T1000 (cell line): ENCODE data around the gene MLH3.

Source experiments
- DNase-seq: peaks from one replicate; lab custom pipeline; 2025; ENCODE audit warnings: mixed read lengths; lab: John Stamatoyannopoulos, UW

MLH3 gene

GRCh38 chr14:74984236-74985027, 66.8 kb downstream of the MLH3 start:
- no peak for DNase-seq

DNA sequence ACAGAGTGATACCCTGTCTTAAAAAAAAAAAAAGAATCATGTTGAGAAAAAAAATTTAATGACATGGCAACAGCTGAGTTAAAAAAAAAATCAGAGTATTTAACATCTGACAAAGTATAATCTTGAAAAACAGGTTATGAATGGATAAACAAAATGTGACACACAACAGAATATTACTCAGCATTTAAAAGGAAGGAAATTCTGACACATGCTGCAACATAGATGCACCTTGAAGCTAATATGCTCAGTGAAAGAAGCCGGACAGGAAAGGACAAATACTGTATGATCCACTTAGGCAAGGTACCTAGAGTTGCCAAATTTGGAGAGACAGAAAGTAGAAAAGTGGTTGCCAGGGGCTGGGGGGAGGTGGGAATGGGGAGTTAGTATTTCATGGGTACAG, 67.9 kb downstream of the MLH3 start:
- DNase-seq: no peak

DNA sequence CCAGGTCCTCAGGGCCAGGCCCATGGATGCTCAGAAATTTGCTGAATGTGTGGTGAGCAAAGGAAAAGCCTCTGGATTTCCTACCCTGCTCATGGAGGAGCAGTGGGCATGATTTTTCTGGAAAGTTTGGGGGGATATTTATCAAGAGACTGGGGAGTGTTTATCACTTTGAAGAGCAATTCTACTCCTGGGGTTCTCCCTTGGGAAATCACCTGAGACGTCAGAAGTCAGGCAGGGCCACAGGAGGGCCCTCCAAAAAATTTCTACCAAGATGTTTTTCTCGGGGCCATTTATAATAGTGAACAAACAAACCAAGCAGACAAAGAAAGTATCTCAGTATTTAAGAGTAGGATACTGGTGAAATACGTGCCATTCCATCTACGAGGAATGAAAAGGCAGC, 68.6 kb downstream of the MLH3 start:
- no peak for DNase-seq

DNA sequence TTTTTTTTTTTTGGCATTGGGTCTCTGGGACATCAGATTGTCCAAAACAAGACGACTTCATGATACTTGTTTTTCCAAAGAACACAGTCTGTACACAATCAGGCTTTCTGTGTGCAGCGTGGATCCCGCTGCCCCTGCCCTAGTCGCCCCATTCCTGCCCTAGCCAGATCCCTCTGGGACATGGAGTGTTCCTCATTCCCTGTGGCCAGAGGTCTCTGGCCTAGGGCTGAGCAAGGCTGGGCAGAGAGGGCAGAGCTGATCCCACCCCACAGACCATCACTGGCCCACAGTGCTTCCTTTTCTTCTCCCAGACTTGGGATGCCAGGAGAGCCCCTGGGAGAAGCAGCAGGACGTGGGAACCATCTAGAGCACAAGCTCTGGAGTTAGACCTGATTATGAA, 69.4 kb downstream of the MLH3 start:
- no peak for DNase-seq

GRCh38 chr14:74981462-74981782, 69.8 kb downstream of the MLH3 start:
- no peak for DNase-seq

DNA sequence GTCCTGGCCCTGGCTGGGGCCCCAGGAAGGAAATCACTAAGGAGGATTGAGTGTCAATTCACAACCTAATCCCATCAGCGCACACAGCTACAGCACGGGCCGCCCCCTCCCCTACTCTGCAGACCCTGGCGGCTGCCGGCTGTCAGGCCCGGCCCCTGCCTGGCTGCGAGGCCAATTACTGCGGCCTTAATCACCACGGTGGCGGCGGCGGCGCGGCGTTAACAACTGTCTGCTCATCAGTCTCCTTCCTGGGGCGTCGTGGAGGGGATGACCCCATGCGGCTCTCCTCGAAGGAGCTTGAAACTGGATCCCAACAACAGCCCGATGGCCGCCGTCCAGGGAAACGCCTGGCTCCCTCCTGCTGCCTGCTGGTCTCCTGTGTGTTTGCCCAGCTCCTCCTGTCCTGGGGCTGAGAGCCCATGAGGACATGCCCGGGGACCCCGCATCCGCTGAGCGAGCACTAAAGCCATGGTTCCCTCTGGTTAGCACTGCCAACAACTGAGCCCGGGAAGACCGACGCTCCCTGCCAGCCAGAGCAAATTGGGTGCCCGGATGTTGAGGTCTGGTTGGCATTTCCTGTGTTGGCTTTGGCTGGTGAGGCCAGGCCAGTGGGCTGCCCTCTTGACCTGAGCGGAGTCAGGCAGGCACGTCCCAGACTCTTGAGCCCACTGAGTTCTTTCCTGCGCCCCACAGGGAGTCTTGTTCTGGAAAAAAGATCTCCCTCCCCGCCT, 70.4 kb downstream of the MLH3 start:
- DNase-seq: no peak

GRCh38 chr14:74980398-74980730, 70.9 kb downstream of the MLH3 start:
- DNase-seq: no peak

- DNase-seq: peak; percentile 78
These were observed 71.5 kb downstream of the MLH3 start for GRCh38 chr14:74979442-74980397.

DNA sequence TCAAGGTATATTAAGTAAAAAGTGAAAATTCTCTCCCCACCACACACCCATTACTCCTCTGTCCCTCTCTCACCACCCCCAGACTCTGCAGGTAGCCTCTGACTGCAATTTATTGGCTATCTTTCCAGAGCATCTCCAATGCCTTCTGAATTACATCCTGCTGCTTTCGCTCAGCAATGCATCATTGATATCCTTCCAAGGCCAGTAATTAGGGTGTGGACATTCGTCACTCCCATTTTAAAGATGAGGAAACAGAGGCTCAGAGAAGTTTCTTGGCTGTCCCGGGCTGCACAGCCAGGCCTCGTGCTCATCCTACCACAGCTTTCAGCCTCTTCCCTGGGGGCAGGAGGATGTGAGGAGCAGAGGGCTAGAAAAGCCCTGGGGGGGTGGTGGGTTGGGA, 72.2 kb downstream of the MLH3 start:
- DNase-seq: no peak

- peak; percentile 76 for DNase-seq
These were observed 72.8 kb downstream of the MLH3 start for GRCh38 chr14:74978416-74978947.

DNA sequence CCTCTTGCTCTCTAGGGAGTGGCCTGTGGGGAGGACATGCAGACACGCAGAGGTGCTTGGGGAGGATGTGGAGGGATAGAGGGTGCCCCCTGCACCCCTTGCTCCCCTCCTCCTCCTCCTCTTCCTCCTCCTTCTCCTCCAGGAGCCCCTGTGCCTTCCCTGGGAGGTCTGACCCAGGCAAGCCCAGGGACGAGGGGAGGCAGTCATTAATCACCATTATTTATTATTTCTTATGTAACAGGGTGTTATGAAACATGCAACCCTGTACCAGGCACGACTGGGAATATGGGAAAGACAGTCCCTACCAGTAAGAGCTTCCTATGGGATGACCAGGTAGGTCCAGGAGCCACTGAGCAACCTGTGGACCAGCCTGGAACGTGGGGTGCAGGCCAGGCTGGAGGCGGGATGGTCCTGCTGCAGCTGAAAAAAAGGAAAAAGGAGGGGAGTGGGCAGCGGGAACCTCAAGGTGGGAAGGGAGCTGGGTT, 73.3 kb downstream of the MLH3 start:
- no peak for DNase-seq

DNA sequence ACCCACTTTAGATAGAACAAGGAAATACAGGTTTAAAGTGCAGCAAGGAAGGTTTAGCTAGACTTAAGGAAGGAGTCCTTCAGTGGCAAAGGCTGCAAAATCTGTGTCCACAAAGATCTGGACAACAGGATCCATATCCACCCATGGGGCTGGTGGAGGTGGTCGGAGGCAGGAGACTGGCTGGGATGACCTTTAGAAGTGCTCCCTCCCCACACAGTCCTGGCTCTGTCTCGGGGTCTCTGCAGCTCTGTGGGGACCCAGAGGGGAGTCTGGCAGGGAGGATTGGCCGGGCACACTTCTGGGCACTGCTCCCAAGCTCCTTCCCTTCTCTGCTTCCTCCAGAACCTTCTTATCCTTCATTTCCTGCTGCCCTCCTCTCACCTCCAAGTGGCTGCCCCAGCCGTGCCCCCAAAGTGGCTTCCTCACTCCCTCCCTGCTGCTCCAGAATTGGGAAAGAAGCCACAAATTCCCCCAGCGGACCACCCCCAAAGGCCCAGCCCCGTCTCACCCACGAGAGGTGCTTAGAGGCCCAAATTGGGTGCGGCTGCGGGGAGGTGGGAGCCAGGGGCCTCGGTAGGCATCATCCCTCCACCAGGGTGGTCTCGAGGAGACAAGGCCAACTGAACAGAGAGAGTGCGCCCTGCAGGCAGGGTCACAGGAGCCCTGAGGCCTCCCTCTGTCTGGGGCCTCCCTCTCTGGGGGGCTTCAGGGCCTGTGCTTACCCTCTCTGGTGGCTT, 73.9 kb downstream of the MLH3 start:
- no peak for DNase-seq

GRCh38 chr14:74976264-74977113, 74.8 kb downstream of the MLH3 start:
- no peak for DNase-seq

GRCh38 chr14:74975059-74975810, 76.0 kb downstream of the MLH3 start:
- no peak for DNase-seq

DNA sequence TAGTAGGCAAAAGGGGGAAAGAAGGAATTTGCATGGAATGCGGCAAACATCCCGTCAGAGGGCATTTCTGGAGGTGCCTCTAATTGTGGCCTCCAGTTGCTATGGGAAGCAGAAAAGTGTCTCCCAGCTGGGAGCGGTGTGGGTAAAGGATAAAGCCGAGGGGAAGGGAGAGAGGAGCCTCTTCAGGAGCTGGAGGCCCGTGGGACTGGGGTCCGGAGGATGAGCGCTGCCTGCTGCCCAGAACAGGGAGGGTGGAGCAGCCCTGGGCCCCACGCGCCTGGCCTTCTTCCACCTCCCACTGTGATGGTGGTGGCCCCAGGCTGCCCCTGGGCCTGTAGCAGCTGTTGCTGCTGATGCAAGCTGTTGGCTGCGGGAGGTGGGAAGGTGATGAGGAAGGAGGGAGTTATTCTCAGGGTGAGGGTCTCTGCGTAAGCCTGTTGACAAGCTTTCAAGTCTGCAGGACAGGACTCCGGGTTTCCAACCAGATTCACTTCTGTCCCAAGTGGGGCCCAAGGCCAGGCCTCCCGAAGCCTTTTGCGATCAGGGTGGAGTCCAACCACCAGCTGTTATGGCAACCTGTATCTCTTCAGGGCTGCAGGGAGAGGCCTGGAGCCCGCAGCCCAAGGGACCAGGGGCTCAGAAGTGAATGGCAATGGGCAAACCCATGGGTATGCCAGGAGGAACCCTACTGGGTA, 76.8 kb downstream of the MLH3 start:
- DNase-seq: no peak

DNA sequence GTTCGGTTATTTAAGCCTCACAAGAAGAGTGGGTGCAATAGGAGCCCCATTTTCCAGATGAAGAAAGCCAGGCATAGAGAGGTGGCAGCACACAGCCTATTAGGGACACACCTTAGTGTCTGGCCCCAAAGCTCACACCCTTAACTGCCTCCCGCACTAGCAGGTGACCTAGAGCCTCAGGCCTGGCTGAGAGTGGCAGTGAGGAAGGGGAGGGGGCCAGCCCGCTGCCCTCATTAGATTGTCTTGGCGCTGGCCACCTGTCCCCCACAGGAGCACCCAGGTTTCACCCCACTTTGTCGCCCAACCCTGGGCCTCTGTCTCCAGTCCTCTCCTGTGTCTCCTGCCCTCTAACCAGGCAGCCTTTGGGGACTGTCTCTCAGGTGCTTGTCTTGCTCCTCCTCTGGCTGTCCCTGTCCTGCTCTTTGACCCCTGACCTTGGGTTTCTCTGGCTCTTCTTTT, 77.3 kb downstream of the MLH3 start:
- DNase-seq: no peak

DNA sequence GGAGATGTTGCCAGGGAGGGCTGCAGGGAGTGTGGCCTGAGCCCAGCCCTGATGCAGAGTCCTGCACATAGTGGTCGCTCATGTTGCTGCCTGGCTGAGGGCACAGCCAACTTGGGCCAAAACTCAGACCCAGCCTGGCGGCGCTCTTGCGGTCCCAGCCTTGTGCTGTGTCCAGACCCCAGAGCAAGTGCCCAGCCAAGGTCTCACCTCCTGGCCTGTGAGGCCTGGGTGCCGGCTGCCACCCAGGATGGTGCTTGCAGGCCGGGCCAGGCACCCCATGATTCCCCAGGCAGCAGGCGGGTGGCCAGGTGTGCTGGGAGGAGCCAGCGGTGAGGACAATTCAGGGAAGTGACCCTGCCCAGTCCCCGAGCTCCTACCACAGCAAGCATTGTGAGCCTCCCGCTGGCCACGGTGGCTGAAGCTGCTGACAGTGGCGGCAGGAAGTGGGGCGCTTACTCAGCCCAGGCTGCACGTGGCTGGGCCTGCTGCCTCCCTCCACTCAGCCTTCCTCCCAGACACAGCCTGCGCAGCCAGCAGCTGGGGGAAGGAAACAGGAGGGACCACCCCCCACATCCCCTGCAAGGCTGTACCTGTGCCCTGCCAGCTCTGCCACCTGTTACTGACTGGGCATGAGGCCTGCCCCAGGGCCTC, 78.1 kb downstream of the MLH3 start:
- no peak for DNase-seq

DNA sequence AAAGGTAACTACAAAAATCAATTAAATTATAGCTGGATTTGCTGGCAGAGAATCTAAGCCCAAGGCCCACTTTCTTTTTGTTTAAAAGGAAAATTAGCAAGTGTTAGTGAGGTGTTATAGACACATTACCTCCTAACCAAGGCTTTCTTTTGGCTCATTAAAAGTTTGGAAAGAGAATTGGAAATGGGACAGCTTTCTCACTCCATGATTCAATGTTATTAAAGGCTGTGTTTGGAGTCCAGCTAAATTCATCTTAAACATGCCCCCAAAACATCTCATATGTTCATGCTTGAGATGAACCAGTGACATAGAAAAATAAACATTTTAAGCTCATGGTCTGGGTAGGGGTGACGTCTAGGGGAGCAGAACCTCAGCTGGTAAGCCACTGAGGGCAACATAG, 82.5 kb downstream of the MLH3 start:
- DNase-seq: no peak
